ENCODE measurements around the gene COX4I2.

GRCh38 chr20:31637660-31638059, at the start of gene COX4I2:
- TF ChIP-seq POLR2A (IDR thresholded peaks at IDR 0.05; ENCODE audit: low read depth, low read length): no peak
- TF ChIP-seq POLR2AphosphoS5 (IDR thresholded peaks at IDR 0.05; ENCODE audit: low read depth, low read length): no peak
